Left lung (tissue), 10 donors: ENCODE results near the gene CSNK2A1. TPM values are rescaled to one million over a fixed set of nuclear protein-coding genes. Genes with fewer than 3 reads are reported as not detected.
"Not testable (repeated sequence)": the region's sequence is repeated elsewhere in the genome, so short reads cannot be mapped to it uniquely, and the experiment has no call there.

Source experiments
- ATAC-seq: fragments of 200-7000 bp; cut with Tn5 transposase; one replicate; pipeline ENCODE4 v1.9.1; 2020; ENCODE audit warnings: moderate library complexity
- DNase-seq, 4 donors: peaks; one replicate each; pipeline ENCODE4 v3.0.0-alpha.2; 2013 to 2020
- H3K27ac ChIP-seq, 2 donors: fragments of 200-600 bp; sonication (generic) in 1 of 2; one replicate each; pipeline versions ENCODE4 v1.5.0 to v1.8.0; 2020 to 2021
- H3K27me3 ChIP-seq, 2 donors: fragments of 200-600 bp; sonication (generic) in 1 of 2; one replicate each; pipeline versions ENCODE4 v1.5.0 to v1.8.0; 2020 to 2021
- H3K36me3 ChIP-seq, 2 donors: fragments of 200-600 bp; sonication (generic) in 1 of 2; one replicate each; pipeline versions ENCODE4 v1.5.0 to v1.8.0; 2020 to 2021
- H3K4me1 ChIP-seq, 2 donors: fragments of 200-600 bp; one replicate each; pipeline ENCODE4 v1.8.0; 2021
- H3K4me3 ChIP-seq, 2 donors: fragments of 200-600 bp; sonication (generic) in 1 of 2; one replicate each; pipeline versions ENCODE4 v1.5.0 to v1.8.0; 2020 to 2021; ENCODE audit warnings: mild to moderate bottlenecking in 1 of 2
- H3K9me3 ChIP-seq, 2 donors: fragments of 200-600 bp; sonication (generic) in 1 of 2; one replicate each; pipeline versions ENCODE4 v1.5.0 to v1.8.0; 2020 to 2021
- intact Hi-C, 2 donors: fragments of 100-400 bp; cut with DNase I; formaldehyde crosslinking; loops; one replicate each; pipeline versions ENCODE4 v1.11.2 to v1.14.2; 2022
- polyA plus RNA-seq, 6 donors: library from polyadenylated mRNA; unstranded; fragments of 120-200 nt; gene quantifications; one replicate each; pipeline ENCODE4 v1.2.1, GENCODE V29; 2013; ENCODE audit not compliant: insufficient read length in 6 of 6
- total RNA-seq, 2 donors: library from RNA; stranded (reverse); fragmentation: NEBNext Ultra II Directional; extraction: Animal tissue kit (Norgen Biotek cat#: 25700); gene quantifications; one replicate each; pipeline ENCODE4 v1.2.1, GENCODE V29; 2021
- TF ChIP-seq, protein P1 (sequence below), 2 donors: fragments of 200-600 bp; sonication (generic) in 1 of 2; IDR thresholded peaks; one replicate each; pipeline versions ENCODE4 v1.5.0 to v1.8.0; 2021; ENCODE audit warnings: antibody characterized with exemption in 2 of 2
- donor health status: DM: no; HTN: yes; CAD: no.
- donor health status: DM: no; HTN: no; CAD: no.

CSNK2A1 gene
- total and polyA plus RNA-seq, 8 donors: 78.5 to 157 (median 133) TPM

DNA sequence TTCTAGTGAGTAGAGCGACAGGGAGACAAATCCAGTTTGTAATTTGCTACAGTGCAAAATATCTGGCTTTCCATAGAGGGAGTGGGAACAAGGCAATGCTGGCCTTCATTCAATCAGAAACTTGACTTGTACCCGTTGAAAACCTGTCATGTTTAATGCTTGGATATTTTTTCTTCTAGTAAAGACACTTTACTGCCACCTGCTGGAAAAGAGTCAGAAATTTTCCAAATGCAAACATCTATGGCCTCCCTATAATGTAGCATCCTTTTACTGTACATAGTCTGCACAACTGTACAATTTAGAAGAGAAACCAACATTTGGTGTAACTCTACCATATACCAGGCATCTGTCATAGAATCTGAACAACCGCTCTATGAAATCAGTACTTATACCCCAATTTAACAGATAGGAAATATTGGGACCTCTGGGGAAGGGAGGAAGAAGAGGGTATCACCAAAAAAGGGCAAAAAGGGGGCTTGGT lies 64.6 kb downstream of the CSNK2A1 start:
- no peaks in the 10 kb centered on the region for H3K4me1 ChIP-seq
- TF ChIP-seq, protein P1, sequence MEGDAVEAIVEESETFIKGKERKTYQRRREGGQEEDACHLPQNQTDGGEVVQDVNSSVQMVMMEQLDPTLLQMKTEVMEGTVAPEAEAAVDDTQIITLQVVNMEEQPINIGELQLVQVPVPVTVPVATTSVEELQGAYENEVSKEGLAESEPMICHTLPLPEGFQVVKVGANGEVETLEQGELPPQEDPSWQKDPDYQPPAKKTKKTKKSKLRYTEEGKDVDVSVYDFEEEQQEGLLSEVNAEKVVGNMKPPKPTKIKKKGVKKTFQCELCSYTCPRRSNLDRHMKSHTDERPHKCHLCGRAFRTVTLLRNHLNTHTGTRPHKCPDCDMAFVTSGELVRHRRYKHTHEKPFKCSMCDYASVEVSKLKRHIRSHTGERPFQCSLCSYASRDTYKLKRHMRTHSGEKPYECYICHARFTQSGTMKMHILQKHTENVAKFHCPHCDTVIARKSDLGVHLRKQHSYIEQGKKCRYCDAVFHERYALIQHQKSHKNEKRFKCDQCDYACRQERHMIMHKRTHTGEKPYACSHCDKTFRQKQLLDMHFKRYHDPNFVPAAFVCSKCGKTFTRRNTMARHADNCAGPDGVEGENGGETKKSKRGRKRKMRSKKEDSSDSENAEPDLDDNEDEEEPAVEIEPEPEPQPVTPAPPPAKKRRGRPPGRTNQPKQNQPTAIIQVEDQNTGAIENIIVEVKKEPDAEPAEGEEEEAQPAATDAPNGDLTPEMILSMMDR (IDR thresholded peaks at IDR 0.05): peak; percentile 36 to 63
- H3K9me3 ChIP-seq: no peaks in the 10 kb centered on the region
- peaks cover 0 to 41% of the 10 kb centered on the region in 2 donors for H3K36me3 ChIP-seq
- no peak overlapping the region for H3K27ac ChIP-seq
- no peak overlapping the region for H3K4me3 ChIP-seq
- H3K27me3 ChIP-seq: no peaks in the 10 kb centered on the region
- DNase-seq (peak in 2 of 4 donors; percentile 38 to 66), ATAC-seq (peak; percentile 79)
- intact Hi-C loops: loop anchor here in 1 of 2 donors (2.0 kb wide), 1 partner anchor 124 kb away; no protein-coding TSS in a partner anchor

DNA sequence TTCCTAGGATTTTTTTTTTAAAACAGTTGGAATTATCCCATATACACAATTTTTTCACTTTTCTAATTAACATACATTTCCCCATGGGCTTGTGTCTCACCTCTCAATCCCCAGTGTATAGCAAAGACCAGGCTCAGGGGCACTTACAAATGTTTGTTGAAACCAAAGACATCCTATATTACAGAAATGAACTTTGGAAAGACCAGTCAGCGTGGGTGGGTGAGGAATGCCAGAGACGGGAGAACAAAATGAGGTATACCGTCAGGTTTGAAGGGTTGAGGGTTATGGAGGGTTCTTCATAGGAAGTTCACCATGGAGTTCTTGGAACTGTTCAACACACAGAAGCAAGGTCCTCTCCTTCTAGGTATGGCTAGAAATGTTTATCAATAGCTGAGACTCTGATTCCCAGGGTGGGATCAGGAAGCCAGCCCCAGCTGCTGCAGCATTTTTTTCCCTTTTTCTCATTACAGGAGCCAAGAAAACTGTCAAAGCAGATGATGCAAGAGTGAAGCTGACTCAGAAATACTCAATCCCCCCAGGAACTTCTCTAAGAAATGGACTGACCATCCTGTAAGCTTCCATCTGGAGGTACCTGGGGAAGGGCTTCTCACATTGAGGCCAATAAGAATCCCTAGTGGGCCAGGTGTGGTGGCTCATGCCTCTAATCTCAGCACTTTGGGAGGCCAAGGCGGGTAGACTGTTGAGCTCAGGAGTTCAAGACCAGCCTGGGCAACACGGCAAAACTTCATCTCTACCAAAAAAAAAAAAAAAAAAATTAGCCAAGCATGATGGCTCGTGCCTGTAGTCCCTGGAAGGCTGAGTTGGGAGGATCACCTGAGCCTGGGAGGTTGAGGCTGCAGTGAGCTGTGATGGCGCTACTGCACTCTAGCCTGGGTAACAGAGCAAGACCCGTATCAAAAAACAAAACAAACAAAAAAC lies 65.3 kb downstream of the CSNK2A1 start:
- no peak overlapping the region for H3K4me3 ChIP-seq
- peak in 1 of 4 donors; percentile 33 for DNase-seq

DNA sequence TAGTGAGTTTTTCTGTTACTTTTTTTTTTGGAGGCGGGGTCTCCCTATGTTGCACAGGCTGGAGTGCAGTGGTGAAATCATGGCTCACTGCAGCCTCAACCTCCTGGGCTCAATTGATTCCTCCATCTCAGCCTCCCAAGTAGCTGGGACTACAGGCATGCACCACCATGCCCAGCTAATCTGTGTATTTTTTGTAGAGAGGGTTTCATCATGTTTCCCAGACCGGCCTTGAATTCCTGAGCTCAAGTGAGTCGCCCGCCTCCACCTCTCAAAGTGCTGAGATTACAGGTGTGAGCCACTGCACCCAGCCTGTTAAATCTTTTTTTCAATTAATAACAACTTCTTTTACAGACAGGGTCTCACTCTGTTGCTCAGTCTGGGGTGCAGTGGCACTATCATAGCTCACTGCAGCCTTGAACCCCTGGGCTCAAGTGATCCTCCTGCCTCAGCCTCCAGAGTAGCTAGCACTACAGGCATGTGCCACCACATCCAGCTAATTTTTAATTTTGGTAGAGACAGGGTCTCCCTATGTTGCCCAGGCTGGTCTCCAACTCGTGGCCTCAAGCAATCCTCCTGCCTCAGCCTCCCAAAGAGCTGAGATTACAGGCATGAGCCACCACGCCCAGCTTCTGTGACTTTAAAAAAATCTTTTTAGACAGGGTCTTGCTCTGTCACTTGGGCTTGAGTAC lies 66.9 kb downstream of the CSNK2A1 start:
- ATAC-seq, H3K4me1 ChIP-seq, intact Hi-C loops, H3K27me3 ChIP-seq, H3K9me3 ChIP-seq, DNase-seq, H3K27ac ChIP-seq, H3K4me3 ChIP-seq: not testable (repeated sequence)
- H3K36me3 ChIP-seq: peaks cover 0 to 19% of the 10 kb centered on the region in 2 donors

More for the DNA sequence above, 65.3 kb downstream of the CSNK2A1 start:
- intact Hi-C loops: loop anchor here in 1 of 2 donors (2.0 kb wide), 1 partner anchor 123 kb away; no protein-coding TSS in a partner anchor
- Histone ChIP-seq H3K27me3 (no peaks in the 10 kb centered on the region), H3K27ac (no peak overlapping the region), H3K36me3 (peaks cover 0 to 34% of the 10 kb centered on the region in 2 donors), H3K9me3 (no peaks in the 10 kb centered on the region), H3K4me1 (no peaks in the 10 kb centered on the region)
- TF ChIP-seq, protein P1 (IDR thresholded peaks at IDR 0.05): no peak
- ATAC-seq: no peak

DNA sequence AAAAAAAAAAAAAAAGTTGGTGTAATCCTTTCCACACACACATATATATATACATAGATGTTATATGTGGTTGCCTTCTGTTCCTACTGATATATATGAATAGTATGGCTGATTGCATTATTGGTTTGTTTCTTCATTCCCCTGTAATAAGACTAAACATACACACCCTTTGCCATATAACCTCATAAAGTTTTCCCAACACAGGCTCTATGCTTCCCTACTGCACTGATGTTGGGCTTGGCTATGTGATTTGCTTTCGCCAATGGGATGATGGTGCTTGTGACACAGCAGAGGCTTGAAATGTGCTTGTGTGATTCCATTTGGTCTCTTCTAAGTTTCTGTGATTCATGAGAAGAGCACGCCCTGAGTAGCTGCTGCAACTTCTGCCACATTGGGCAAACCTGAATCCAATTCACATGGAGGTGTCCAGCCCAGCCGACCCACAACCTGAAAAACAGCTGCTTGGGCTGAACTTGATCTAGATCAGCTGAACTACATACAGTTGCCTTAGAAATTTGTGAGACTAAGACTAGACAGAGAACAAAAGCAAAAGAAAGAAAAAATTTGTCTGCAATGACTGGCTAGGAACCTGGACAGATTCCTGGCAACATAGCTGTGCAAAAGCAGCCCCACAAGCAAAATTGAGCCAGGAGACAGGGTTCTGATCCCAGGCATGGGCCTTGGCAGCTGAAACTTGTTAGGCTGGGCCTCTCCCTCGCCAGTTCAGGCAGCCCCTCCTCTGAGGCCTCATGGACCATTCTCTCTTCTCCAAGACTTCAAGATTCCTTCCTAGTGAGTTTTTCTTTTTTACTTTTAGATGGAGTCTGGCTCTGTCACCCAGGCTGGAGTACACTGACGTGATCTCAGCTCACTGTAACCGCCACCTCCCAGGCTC lies 67.9 kb downstream of the CSNK2A1 start:
- no peak for DNase-seq
- no peak overlapping the region for H3K4me3 ChIP-seq
- no peaks in the 10 kb centered on the region for H3K4me1 ChIP-seq
- H3K9me3 ChIP-seq: no peaks in the 10 kb centered on the region
- H3K27ac ChIP-seq: peak overlapping the region in 1 of 2 donors; percentile 0
- H3K27me3 ChIP-seq: no peaks in the 10 kb centered on the region
- intact Hi-C loops: no loop called here
- ATAC-seq: no peak
- peaks cover 0 to 11% of the 10 kb centered on the region in 2 donors for H3K36me3 ChIP-seq
- TF ChIP-seq, protein P1 (IDR thresholded peaks at IDR 0.05): no peak

DNA sequence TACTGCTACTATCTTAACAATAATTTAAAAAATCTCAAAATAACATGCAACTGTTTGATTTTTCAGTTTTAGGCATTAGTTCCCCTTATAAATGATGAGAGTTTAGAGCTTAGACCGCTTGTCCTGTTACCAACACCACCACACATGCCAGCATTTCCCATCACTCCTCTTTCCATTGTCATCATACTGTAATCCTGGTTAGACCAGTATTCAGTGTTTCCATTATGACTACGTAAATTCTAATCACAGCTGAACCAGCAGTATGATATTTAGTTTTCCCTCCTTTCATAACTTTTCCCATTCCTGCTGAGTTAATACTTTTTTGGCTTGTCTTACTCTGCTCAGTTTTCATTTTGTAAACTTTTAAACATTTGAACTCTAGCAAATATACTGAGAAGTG lies 69.0 kb downstream of the CSNK2A1 start:
- ATAC-seq (no peak), DNase-seq (no peak)
- intact Hi-C loops: no loop called here
- peaks cover 0 to 11% of the 10 kb centered on the region in 2 donors for H3K36me3 ChIP-seq
- no peak overlapping the region for H3K27ac ChIP-seq
- H3K4me3 ChIP-seq: no peak overlapping the region
- no peaks in the 10 kb centered on the region for H3K9me3 ChIP-seq
- no peaks in the 10 kb centered on the region for H3K27me3 ChIP-seq
- TF ChIP-seq, protein P1 (IDR thresholded peaks at IDR 0.05): no peak
- no peaks in the 10 kb centered on the region for H3K4me1 ChIP-seq
